CD4-positive, alpha-beta T cell treated with Interferon gamma for 1 hour (primary cell): ENCODE data around the gene PLXNA2.

Source experiments
- DNase-seq: peaks from one replicate; pipeline ENCODE4 v3.0.0-alpha.2; 2020

PLXNA2 gene

DNA sequence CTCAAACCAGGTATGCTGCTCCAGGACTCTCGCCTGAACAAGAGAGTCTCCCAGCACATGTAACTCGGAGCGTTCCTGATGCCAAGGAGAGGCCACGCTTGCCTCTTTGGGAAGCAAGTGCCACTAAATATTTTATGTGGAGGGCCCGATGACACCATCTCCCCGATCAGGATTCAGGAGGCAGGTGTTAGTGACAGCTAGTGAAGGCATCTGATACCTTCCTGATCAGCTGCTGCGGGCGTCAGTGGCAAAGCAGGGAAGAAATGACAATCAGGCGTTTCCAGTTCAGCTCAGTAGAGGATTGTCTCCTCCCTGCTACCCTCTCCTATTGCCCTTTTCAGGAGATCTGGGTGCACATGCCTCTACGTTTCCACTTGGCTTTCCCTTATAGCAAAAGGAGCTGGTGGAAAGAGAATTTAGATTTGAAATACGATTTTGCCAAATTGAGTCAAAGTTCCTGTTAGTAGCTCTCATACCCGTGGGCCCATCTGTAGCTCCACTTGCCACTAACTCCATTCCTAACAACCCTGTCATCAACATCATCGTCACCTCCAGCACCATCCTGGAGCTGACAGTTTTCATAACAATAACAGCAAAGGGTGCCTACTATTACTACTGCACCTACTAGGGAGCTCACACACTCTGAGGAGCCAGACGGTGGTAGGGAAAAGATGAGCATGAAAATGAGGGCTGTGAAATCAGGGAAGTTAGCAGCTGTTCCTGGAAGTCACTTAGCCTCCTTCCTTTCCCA is 21.6 kb downstream of the PLXNA2 start:
- no peak for DNase-seq

DNA sequence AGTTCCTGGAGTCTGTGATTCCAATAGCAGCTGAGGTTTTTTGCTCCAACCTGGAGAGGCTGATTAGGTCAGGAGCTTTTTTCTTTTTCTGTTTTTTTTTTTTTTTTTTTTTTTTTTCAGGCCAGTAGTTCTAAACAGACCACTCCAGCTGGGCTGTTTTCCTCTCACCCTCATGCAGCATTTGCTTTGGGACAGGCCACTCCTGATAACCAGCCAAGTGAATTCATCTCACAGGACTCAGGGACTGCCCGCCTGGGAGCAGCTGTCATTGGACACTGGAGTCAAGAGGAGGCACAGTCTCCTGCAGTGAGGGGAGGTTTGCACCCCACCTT is 22.9 kb downstream of the PLXNA2 start:
- no peak for DNase-seq

DNA sequence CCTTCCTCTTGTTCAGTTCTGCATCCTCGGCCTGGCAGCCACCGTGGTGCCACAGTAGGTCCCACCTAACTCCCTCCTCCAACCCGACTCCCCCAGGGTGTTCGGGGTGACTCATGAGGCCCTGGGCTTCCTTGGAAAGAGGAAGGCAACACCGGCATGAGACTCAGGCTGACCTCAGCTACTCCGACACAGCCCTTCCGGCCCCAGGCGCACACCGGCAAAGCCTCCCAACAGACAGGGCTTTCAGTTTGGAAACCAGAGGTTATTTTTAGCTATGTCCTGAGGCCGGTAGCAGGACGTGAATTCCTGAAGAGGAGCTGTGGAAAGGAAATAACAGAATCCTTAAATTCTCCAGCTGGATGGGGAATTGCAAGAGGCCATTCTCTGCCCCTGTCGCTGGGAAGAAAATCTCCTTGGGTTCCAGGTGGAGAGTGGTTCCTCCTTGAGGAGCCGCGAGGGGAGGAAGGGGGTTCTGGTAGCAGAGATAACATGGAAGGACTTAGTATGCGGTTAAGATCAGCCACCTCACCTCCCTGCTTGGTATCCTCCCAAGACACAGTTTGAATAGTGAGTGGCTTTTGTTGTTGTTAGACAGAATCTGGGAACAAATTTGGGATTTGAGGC is 24.4 kb downstream of the PLXNA2 start:
- no peak for DNase-seq

DNA sequence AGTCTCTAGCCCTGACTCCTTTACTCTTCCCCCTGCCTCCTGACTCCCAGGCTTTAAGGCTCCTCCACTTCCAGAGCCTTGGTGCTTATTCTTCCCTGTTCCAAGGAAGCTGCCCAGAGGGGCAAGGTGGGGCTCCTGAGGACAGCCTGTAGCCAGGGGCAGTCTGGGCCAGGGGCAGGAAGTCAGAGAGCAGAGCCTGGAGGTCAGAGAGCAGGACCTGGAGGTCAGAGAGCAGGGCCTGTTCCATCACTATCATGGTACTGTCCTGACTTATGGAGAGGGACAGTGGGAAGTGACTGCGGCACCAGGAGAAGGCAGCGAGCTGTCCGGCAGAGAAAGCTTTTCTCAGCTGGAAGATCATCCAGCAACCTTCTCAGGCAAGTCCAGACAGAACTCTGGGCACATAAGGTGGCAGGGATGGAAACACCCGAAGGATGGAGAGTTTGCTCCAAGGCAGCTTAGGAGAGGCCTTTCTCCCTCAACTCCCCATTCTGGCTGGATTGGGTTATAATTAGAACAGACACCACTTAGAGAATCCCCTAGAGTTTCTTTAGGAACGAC is 25.0 kb downstream of the PLXNA2 start:
- DNase-seq, result no peak

DNA sequence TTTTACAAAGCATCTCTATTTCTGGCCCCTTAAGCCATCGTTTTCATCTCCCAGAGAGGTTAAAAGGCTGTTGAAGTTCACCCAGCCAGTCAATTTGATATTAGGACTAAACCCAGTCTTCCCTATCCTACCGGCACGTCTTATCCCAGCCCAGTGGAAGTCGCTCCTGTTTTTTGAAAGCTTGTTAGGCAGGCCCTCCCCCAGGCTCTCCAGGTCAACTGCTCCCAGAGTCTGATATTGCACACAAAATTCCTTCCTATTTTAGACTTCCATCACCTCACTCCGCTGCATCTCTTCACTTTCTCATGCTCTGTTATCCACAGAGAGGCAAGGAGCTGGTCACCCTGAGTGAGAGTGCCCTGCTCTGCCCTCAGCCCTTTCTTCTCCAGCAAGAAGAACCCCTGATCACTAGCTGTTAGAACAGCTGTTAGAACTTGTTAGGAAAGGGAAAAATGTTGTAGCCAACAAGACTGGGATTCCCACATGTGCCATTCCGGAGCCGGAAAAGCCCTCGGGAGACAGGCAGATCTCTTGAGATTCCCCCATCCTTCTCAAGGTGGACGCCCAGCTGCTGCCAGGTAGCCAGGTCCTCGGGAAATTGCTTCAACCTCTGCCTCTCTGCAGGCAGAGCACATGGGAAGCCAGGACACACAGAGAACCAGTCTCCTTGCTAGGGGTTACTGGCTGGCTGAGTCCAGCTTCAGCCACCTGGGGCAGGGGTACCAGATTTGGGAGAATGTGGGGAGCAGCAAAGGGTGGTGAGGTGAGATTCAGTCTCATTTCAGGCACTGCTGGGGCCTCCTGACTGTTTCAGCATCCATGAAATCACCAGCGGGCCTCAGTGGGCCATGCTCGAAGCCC is 25.7 kb downstream of the PLXNA2 start:
- DNase-seq, result no peak

DNA sequence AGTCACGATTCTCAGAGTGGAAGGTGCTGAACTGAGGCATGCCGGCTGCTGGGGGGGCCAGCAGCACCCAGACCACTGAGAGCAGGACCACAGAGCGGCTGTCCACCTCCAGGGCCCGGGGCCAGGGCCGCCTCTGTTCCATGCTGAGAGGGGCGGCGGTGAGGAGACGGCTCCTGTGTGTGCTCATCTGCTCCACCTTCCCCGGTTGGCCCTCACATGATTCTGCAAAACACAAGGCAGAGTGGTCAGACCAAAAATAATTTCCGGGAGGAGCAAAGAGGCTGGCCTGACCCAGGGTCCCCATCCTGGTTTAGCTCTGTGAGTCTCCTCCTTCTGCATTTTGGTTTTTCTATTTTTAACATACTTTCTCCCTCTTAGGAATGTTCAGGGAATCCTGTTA is 26.4 kb downstream of the PLXNA2 start:
- DNase-seq, result no peak

DNA sequence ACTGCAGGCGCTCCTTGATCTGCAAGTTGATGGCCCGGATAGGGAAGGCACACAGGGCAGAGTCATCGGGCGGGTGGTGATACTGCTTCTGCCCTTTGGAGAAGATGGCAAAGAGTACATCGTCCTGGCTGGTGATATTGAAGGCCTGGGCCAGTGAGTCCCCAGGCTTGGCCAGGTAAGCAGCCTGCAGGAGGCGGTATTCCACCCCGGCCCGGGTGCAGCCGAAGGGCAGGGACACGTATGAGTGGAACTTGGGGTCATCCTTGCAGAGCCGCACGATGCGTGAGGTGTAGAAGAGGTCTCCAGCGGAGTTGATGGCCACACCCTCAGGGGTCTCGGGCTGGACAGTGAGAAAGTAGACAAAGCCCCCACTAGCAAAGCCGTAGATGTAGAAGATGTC is 27.4 kb downstream of the PLXNA2 start:
- no peak for DNase-seq

DNA sequence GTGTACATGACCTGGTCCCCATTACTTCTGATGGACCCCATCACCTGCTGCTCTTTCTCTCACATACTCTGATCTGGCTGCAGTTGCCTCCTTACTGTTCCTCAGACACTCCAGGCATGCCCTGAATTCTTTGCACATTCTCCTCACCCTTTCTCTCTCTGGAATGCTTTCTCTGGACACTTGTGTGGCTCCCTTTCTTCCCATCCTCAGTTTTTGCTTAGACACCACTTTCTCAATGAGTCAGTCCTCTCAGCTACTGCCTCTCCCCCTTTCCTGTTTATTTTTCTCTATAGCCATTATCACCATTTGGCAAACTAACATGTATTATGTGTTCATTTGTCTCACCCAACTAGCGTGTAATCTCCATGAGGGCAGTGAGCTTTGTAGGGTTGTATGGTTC is 28.1 kb downstream of the PLXNA2 start:
- DNase-seq, result no peak

DNA sequence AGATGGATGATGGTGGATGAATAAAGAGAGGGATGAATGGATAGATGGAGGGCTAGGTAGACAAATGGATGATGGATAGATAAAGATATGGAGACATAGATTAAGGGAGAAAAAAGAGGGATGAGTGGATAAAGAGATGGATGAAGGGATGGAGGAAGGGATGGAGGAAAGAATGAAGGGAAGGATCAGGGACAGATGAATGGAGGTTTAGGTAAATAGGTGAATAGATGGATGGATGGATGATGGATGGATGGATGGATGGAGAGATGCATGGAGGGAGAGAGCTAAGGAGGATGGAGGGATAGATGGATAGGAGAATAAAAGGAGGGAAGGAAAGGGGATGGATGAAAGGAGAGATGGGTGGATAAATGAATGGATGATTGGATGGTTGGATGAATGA is 28.8 kb downstream of the PLXNA2 start:
- DNase-seq, result no peak

DNA sequence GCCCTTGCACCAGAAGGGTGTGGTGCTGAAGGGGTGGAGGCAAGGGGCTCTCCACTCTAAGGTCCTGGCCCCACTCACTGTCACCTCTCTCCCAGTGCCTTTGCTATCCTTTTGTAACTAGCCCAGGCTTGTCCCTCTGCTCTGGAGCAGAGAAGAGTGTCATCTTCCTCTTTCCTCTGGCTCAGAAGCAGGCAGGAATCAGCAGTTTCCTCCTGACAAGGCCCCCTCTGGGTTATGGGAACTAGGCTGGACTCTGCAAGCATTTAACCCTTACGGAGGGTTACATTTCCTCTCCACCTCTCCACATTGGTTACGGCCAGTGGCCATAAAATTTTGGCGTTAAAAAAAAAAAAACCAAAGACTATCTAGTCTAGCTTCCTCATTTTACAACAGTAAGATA is 30.4 kb downstream of the PLXNA2 start:
- no peak for DNase-seq

DNA sequence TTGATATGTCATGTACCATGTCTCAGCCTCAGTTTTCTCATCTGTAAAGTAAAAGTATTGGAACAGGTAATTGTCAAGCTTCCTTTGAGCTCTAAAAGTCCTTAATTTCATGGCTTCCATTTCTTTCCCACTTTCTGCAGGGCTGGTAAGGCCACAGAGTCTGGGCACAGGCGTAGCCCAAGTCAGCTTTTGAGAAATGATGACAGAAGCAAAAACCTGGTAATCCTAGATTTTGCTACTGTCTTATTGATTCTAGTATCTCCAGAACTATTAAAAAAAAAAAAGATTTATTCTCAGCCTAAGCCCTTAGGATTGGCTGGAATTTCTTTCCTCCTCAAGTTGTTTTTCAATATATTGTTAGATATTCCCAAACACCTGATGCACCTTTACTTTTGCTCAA is 31.3 kb downstream of the PLXNA2 start:
- DNase-seq, result no peak

DNA sequence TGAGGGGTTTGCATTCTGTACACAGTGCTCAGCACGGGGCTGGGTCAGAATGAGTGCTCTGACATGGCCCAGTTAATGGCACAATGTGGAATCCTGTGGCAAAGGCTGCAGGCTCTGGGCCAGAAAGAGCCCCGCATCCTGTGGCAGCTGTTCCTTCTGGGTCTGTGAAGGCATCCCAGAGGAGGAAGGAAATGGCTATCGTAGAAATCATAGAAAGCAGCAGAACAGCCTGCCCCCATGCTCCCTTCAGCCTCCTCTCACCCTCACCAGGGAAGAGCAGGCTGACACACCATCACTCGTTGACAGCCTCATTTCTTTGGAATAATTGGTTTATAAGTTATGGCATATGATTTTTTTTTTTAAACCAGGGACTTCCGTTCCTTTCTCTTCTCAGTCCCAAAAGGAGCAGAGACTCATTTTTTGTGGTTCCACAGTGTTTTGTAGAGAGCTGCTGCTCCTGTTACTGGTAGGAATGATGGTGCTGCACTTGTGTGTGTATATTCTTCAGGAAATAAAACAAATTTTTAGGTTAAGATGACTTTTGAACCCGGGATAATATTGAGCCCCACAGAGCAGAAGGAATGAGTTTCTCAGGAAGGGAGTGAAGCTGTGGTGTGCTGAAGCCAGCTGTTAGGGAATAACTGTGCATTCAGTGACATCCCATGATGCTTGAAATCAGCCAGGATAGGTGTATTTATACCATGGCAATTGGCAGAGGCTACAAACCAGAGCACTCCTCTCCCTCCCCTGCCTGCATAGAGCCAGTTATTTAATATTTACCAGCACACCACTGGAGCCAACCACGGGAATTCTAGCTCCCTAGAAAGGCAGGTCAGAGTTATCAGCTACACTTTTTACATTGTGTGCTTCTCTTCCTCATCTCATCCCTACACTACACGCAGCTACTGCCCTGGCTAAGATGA is 32.0 kb downstream of the PLXNA2 start:
- DNase-seq, result no peak

DNA sequence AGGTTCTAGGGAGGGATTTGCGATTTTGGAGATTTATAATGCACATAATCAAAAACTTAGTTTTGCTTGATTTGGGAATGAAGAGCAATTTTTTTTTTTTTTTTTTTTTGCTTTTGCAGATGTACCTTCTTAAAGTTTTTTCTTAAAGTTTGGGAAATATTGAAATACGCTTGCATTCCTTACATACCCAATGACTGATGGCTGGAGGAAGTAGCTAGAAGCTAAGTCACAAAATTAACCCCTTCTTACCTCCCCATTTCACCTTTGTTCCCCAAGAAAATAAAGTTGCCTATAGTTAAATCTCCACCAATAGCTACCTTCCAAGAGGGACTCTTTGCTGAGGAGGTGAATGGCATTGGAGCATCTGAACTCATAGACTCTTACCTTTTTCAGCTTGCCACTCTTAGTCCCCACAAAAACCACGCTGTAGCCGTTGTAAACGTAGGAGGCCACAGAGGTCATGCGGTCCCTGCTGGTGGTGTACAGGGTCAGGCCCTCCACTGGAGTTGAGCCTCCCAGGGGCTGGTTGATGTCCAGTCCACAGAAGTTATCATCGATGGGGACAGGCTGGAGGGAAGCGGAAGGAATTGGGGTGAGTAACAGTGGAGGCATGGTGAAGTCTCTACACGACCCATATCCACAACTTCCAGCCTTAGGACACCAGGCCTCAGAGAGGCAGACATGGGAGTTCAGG is 34.1 kb downstream of the PLXNA2 start:
- no peak for DNase-seq

DNA sequence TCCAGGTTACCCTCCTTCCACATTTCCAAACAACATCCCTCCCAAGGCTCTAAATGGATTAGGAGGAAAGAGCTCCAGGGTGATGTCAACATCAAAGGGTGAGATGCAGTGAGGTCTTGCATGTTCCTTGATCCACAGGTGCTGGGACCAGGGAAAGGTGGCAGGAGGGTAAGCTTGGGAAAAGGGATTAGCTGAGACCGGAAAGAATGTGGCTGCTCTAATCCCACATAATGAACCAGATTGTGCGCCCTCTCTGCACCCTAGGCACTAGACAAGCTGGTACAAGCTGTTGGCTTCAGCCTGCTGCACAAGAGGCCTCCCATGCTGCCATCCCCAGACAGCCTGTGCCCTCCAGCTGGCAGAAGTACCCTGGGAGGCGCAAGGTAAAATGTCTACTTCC is 34.9 kb downstream of the PLXNA2 start:
- no peak for DNase-seq

DNA sequence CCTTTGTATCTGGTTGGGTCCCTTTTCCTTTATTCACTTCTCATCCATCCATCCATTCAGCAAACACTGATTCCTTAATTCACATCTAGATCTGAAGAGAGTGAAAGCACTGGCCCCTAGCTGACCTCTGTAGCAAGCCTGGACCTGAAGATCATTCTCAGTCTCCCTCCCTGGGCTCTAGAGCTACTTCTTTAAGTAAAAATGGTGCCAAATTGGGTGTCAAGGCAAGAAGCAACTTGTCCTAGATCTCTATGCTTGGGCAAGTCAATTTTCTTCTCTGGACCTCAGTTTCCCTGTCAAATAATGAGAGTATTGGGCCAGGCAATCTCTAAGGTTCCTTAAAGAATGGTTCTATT is 36.1 kb downstream of the PLXNA2 start:
- no peak for DNase-seq

DNA sequence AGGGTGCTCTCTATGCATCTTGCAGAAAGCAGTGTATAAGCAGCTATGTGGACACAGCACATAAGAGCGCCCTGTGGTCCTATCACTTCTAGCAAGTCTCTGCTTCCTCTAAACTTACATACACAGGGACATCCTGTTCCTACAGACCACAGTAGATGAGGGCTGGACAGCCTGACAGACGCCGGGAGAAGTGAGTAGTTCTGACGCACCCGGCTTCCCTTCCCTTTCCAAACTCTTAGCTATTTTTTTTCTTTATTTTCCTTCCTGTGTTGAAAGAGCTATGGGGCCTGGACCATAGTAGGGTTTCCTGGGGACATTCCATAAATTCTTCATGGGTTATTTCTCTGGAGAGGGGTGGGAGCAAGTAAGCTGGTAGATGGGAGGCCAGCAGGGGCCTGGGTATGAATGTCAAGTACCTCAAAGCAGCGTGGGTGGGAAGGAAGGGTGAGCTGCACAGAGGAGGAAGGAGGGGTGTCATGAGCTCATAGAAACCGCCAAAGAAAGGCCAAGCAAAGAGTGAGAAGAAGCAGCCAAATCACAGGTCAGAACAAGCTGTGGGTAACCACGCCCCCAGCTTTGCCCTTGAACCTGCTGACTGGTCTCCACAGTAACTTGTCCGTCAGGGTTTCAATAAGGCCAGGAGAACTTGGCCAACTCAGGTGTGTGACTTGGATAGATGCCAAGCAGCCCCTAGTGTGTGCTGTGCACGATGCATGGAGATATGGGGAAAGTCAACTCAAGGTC is 36.6 kb downstream of the PLXNA2 start:
- DNase-seq, result no peak

DNA sequence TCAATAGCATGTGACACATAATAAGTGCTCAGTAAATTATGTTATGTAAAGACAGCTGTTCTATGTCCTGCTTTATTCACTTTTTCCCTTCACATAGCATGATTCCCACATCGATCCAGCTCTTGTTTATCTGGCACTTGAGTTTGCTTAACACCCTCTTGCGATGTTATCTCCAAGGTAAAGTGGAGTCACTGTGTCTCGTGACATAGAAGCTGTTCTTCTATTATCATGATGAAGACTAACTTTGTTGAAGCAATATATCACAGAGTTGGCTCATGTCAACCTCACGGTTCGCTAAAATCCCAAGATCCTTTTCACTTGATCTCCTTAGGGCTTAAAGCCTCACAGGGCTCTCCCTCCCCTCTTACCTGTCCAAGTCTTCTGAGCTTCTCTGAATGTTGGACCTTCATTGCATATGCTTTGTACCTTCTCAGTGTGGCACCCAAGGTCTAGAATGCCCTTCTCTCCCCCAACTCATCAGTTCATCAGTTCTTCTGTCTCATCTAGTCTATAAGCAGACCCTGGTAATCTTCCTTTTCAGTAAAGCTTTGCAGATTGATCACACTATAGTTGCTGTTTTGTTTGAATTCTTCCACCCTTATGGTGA is 38.0 kb downstream of the PLXNA2 start:
- no peak for DNase-seq

DNA sequence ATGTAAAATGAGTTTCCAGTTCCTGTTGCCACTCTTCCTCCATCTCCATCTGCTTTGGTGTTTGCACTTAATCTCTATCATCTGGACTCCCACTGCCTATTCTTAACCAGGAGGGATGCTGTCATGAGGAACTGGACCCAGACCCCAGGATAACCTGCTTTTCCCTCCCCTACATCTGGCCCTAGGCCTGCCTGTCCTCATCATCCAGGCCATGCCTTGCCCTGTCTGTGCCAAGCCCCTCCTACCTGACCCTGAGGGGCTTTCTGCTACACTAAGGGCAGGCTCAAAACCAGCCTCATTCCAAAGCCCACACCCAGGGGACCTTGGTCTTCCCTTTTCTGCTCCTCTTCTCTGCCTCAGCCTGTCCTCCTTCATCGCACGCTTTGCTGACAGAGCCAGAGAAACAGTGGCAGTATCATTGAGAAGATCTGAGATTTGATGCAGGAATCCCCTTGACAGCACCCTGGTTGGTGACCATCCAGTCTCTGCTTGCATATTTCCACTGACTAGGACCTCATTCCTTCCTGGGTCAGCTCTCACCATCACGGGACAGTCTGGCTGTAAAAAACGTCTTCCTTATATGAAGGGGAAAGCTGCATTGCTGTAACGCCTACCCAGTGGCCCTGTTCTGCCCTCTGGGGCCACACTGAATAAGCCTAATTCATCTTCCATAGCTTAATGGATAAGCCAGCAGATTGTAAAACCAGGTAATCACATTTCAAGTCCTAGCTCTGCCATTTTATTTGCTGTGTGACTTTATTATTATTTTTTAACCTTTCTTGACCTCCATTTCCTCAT is 38.8 kb downstream of the PLXNA2 start:
- DNase-seq, result no peak

DNA sequence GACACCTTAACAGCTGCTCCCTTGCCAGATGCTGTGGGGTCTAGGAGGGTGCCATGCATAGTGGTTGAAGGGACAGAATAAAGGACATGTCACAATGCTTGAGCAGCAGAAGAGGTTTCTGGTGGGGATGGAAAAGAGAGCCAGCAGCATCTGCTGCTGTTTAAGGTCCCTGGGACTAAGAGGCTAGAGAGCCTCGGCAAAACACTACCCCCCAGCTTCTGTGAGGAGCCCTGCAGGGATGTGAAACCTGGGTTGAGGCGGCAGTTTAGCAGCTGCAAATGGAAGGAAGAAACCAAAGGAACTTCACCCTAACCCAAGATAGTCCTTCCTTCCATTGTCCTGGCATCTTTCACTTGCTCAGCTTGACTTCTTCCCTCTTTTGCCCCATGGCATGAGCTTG is 39.4 kb downstream of the PLXNA2 start:
- no peak for DNase-seq
